Subcutaneous abdominal adipose tissue (tissue), 5 donors: ENCODE results near the gene ENAH.

ENCODE experiments used
- H3K27ac ChIP-seq: one replicate; pipeline ENCODE4 v1.7.0; 2013; ENCODE audit warnings: low read depth, mild to moderate bottlenecking, inconsistent platforms, low read length, moderate library complexity
- H3K27me3 ChIP-seq, 5 donors: one replicate each; pipeline ENCODE4 v1.7.0; 2013; ENCODE audit warnings: low read length in 5 of 5, inconsistent platforms in 1 of 5; ENCODE audit not compliant: control insufficient read depth in 5 of 5, insufficient read depth in 4 of 5
- H3K36me3 ChIP-seq, 5 donors: one replicate each; pipeline ENCODE4 v1.7.0; 2013; ENCODE audit warnings: low read length in 5 of 5; ENCODE audit not compliant: control insufficient read depth in 5 of 5, insufficient read depth in 5 of 5
- H3K4me1 ChIP-seq, 5 donors: one replicate each; pipeline ENCODE4 v1.7.0; 2013; ENCODE audit warnings: low read length in 5 of 5, mild to moderate bottlenecking in 3 of 5, moderate library complexity in 1 of 5; ENCODE audit not compliant: control insufficient read depth in 5 of 5, insufficient read depth in 5 of 5
- H3K4me3 ChIP-seq, 5 donors: one replicate each; pipeline ENCODE4 v1.7.0; 2013; ENCODE audit warnings: low read length in 5 of 5, low read depth in 1 of 5
- H3K9ac ChIP-seq, 5 donors: one replicate each; pipeline ENCODE4 v1.7.0; 2013; ENCODE audit warnings: low read length in 5 of 5, mild to moderate bottlenecking in 4 of 5, moderate library complexity in 3 of 5
- H3K9me3 ChIP-seq, 5 donors: one replicate each; pipeline ENCODE4 v1.7.0; 2013; ENCODE audit warnings: low read length in 5 of 5; ENCODE audit not compliant: control insufficient read depth in 5 of 5
- donor health status: healthy.
- donor health status: healthy.
- donor health status: healthy.
- donor health status: healthy.
- donor health status: healthy.

Gene ENAH

GRCh38 chr1:225595974-225596551 lies 56.9 kb downstream of the ENAH start:
- Histone ChIP-seq H3K36me3 (no peaks in the 10 kb centered on the region), H3K4me1 (peaks cover 0 to 5% (median 0%) of the 10 kb centered on the region in 5 donors), H3K4me3 (no peak overlapping the region), H3K9me3 (no peaks in the 10 kb centered on the region), H3K27me3 (no peaks in the 10 kb centered on the region), H3K9ac (peak overlapping the region in 1 of 5 donors; percentile 4), H3K27ac (no peak overlapping the region)

- no peak overlapping the region for H3K27ac ChIP-seq
- H3K27me3 ChIP-seq: no peaks in the 10 kb centered on the region
- H3K9ac ChIP-seq: no peak overlapping the region
- peaks cover 0 to 5% (median 0%) of the 10 kb centered on the region in 5 donors for H3K4me1 ChIP-seq
- no peaks in the 10 kb centered on the region for H3K36me3 ChIP-seq
- H3K4me3 ChIP-seq: no peak overlapping the region
- no peaks in the 10 kb centered on the region for H3K9me3 ChIP-seq
Observed at GRCh38 chr1:225595452-225595851, 57.5 kb downstream of the ENAH start.

DNA sequence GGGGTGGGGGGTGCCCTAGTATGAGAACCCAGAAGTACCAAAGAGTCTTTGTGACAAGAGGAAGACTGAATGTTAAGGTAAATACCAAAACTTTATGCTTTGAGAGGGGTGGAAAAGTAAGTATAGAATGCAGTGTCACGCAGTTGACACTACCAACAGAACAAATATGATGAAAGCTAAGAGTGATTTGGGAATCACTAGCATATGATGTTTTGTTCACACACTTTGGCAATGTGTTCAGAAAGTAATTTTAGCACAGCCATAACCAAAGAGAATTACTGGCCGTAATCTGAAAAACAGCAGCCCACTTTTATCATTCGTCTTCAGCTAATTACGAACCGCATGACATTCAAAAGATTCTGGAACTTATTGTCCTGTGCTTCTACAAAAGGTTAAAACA lies 59.5 kb downstream of the ENAH start:
- Histone ChIP-seq H3K4me3 (no peak overlapping the region), H3K9ac (no peak overlapping the region), H3K4me1 (peaks cover 0 to 5% (median 0%) of the 10 kb centered on the region in 5 donors), H3K27ac (no peak overlapping the region), H3K9me3 (no peaks in the 10 kb centered on the region), H3K27me3 (no peaks in the 10 kb centered on the region), H3K36me3 (no peaks in the 10 kb centered on the region)

- peaks cover 0 to 5% (median 0%) of the 10 kb centered on the region in 5 donors for H3K4me1 ChIP-seq
- no peaks in the 10 kb centered on the region for H3K36me3 ChIP-seq
- H3K9ac ChIP-seq: no peak overlapping the region
- H3K27me3 ChIP-seq: no peaks in the 10 kb centered on the region
- H3K27ac ChIP-seq: no peak overlapping the region
- no peak overlapping the region for H3K4me3 ChIP-seq
- H3K9me3 ChIP-seq: no peaks in the 10 kb centered on the region
Observed at GRCh38 chr1:225592362-225593025, 60.4 kb downstream of the ENAH start.

DNA sequence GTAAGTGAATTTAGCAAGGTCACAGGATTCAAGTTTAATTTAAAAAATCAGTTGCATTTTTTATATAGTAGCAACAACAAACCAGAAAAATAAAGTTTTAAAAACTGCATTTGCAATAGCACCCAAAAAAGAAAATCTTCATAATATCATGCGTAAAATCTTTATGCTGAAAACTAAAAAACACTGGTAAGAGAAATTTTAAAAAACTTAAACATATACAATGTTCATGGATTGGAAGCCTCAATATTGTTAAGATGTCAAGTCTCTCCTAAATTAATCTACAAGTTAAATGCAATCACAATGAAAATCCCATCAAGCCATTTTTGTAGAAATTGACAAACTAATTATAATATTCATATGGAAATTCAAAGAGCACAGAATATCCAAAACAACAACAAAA lies 65.6 kb downstream of the ENAH start:
- H3K4me3 ChIP-seq: no peak overlapping the region
- H3K9ac ChIP-seq: no peak overlapping the region
- H3K27me3 ChIP-seq: no peaks in the 10 kb centered on the region
- no peak overlapping the region for H3K27ac ChIP-seq
- H3K36me3 ChIP-seq: no peaks in the 10 kb centered on the region
- H3K9me3 ChIP-seq: no peaks in the 10 kb centered on the region
- H3K4me1 ChIP-seq: no peaks in the 10 kb centered on the region

- no peaks in the 10 kb centered on the region for H3K27me3 ChIP-seq
- no peaks in the 10 kb centered on the region for H3K9me3 ChIP-seq
- peak overlapping the region in 1 of 5 donors; percentile 10 for H3K9ac ChIP-seq
- no peak overlapping the region for H3K4me3 ChIP-seq
- peaks cover 0 to 13% (median 12%) of the 10 kb centered on the region in 5 donors for H3K4me1 ChIP-seq
- H3K27ac ChIP-seq: no peak overlapping the region
- H3K36me3 ChIP-seq: no peaks in the 10 kb centered on the region
Observed at GRCh38 chr1:225581186-225581585, 71.7 kb downstream of the ENAH start.

DNA sequence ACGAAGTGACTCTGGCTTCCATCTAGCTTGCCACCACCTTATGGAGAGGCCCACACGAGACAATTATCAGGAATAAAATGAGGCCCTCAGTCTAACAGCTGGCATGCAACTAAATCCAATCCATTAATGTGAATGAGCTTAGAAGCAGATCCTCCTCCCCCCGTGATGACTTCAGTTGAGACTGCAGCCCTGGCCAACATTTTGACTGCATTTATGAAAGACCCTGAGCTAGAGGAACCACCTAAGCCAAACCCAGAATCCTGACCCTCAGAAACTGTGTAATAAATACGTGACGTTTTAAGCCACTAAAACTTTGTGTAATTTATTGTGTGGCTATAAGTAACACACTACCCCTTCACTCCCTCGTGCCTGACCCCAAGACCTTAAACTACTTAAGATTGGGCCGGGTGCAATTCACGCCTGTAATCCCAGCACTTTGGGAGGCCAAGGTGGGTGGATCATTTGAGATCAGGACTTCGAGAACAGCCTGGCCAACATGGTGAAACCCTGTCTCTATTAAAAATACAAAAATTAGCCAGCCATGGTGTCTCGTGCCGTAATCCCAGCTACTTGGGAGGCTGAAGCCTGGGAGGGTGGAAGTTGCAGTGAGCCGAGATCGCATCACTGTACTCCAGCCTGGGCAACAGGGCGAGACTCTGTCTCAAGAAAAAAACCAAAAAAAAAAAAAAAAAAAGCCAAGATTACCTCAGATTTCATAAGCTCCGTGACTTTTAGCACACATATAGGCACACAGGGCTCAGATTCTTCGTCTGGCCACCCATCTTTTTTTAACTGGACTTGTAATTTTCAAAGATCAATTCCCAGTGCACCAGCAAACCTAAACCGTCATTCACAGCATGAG lies 72.5 kb downstream of the ENAH start:
- H3K27ac ChIP-seq: no peak overlapping the region
- H3K36me3 ChIP-seq: no peaks in the 10 kb centered on the region
- H3K4me3 ChIP-seq: peak overlapping the region in 1 of 5 donors; percentile 33
- peak overlapping the region in 3 of 5 donors; percentile 5 to 35 (median 10) for H3K9ac ChIP-seq
- peaks cover 0 to 13% (median 12%) of the 10 kb centered on the region in 5 donors for H3K4me1 ChIP-seq
- H3K27me3 ChIP-seq: no peaks in the 10 kb centered on the region
- no peaks in the 10 kb centered on the region for H3K9me3 ChIP-seq

DNA sequence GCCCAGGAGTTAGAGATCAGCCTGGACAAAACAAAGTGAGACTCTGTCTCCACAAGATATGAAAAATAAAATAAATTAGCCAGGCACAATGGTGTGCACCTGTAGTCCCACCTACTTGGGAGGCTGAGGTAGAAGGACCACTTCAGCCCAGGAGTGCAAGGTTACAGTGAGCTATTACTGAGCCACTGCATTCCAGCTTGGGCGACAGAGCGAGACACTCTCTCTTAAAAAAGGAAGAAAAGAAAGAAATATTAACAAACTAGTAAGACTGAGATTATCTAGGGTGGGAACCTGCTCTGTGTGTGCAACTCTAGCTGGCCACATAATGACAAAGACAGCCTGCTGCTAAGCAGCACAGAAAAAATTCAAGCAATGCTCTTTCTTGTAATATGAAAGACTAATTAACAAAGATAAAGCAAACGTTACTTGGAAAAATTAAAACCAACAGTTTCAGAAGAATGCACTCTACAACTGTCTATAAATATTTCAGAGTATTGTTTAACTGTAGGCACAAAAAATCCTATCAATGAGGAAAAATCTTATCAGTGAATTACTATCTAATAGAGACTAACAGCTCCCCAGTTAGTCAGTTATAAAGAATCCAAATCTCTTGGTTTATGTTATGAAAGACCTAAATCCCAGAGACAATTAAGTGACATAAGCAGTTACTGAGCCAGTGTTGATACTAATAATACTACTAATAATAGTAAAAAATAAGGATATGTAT lies 74.5 kb downstream of the ENAH start:
- no peak overlapping the region for H3K9ac ChIP-seq
- no peak overlapping the region for H3K27ac ChIP-seq
- H3K4me1 ChIP-seq: peaks cover 0 to 13% (median 12%) of the 10 kb centered on the region in 5 donors
- H3K9me3 ChIP-seq: no peaks in the 10 kb centered on the region
- H3K27me3 ChIP-seq: no peaks in the 10 kb centered on the region
- H3K4me3 ChIP-seq: no peak overlapping the region
- H3K36me3 ChIP-seq: no peaks in the 10 kb centered on the region

GRCh38 chr1:225577241-225577640 lies 75.7 kb downstream of the ENAH start:
- H3K4me3 ChIP-seq: no peak overlapping the region
- no peak overlapping the region for H3K27ac ChIP-seq
- peaks cover 0 to 13% (median 12%) of the 10 kb centered on the region in 5 donors for H3K4me1 ChIP-seq
- H3K9ac ChIP-seq: no peak overlapping the region
- H3K9me3 ChIP-seq: no peaks in the 10 kb centered on the region
- no peaks in the 10 kb centered on the region for H3K27me3 ChIP-seq
- no peaks in the 10 kb centered on the region for H3K36me3 ChIP-seq
